ENCODE results near the gene GFPT1. TPM values are rescaled to one million over a fixed set of nuclear protein-coding genes. Genes with fewer than 3 reads are reported as not detected.

GFPT1 gene
- total RNA-seq, 4 donors from 2014 or later, result 15.3 to 40.4 (median 28.2) TPM

- peak overlapping the region; percentile 96 to 98 for H3K4me3 ChIP-seq
- H3K27ac ChIP-seq, result peak overlapping the region in 2 of 4 donors; percentile 87 to 95
These were observed 1.4 kb downstream of the GFPT1 start for GRCh38 chr2:69385443-69386151.

GRCh38 chr2:69384618-69385081 lies 2.4 kb downstream of the GFPT1 start:
- H3K4me1 ChIP-seq, result peaks cover 0 to 64% (median 0%) of the 10 kb centered on the region in 3 donors

More at GRCh38 chr2:69385443-69386151, 1.4 kb downstream of the GFPT1 start:
- no peak for TF ChIP-seq EP300 (IDR thresholded peaks at IDR 0.05)
- TF ChIP-seq POLR2A (IDR thresholded peaks at IDR 0.05), result no peak
- no peak for TF ChIP-seq CTCF (IDR thresholded peaks at IDR 0.05)
- TF ChIP-seq POLR2AphosphoS5 (IDR thresholded peaks at IDR 0.05), result no peak
- WGBS, 2 donors (ENCODE audit: low coverage in 1 of 2), result 38 to 49% methylated on average over 6 to 8 of the region's 8 CpGs
- H3K4me1 ChIP-seq, result peaks cover 0 to 64% (median 0%) of the 10 kb centered on the region in 3 donors
- no peaks in the 10 kb centered on the region for H3K27me3 ChIP-seq
- no peak for ATAC-seq
- no peaks in the 10 kb centered on the region for H3K9me3 ChIP-seq
- H3K36me3 ChIP-seq, result no peaks in the 10 kb centered on the region

GRCh38 chr2:69383176-69383812 lies 3.7 kb downstream of the GFPT1 start:
- 94 to 97% methylated on average over 7 of the region's 7 CpGs for WGBS, 2 donors (ENCODE audit: low coverage in 1 of 2)
- Histone ChIP-seq H3K36me3 (no peaks in the 10 kb centered on the region), H3K9me3 (no peaks in the 10 kb centered on the region), H3K27me3 (no peaks in the 10 kb centered on the region), H3K27ac (no peak overlapping the region), H3K4me1 (peaks cover 0 to 64% (median 0%) of the 10 kb centered on the region in 3 donors), H3K4me3 (no peak overlapping the region)
- TF ChIP-seq EP300 (IDR thresholded peaks at IDR 0.05) (no peak), POLR2A (IDR thresholded peaks at IDR 0.05) (no peak), POLR2AphosphoS5 (IDR thresholded peaks at IDR 0.05) (no peak), CTCF (IDR thresholded peaks at IDR 0.05) (no peak)
- ATAC-seq, result no peak

More at GRCh38 chr2:69384618-69385081, 2.4 kb downstream of the GFPT1 start:
- H3K36me3 ChIP-seq, result no peaks in the 10 kb centered on the region
- H3K27me3 ChIP-seq, result no peaks in the 10 kb centered on the region
- no peak for ATAC-seq
- 87% methylated on average over 3 of the region's 5 CpGs; no CpG with 5 or more reads in 1 of the 2 donors for WGBS, 2 donors (ENCODE audit: low coverage in 1 of 2)
- no peak overlapping the region for H3K4me3 ChIP-seq
- no peak for TF ChIP-seq CTCF (IDR thresholded peaks at IDR 0.05)
- TF ChIP-seq POLR2A (IDR thresholded peaks at IDR 0.05), result no peak
- TF ChIP-seq EP300 (IDR thresholded peaks at IDR 0.05), result no peak
- no peak for TF ChIP-seq POLR2AphosphoS5 (IDR thresholded peaks at IDR 0.05)
- H3K27ac ChIP-seq, result no peak overlapping the region
- no peaks in the 10 kb centered on the region for H3K9me3 ChIP-seq

- WGBS, 2 donors (ENCODE audit: low coverage in 1 of 2), result 76 to 79% methylated on average over 2 of the region's 2 CpGs
- H3K27me3 ChIP-seq, result no peaks in the 10 kb centered on the region
- ATAC-seq, result no peak
- H3K4me3 ChIP-seq, result no peak overlapping the region
- H3K36me3 ChIP-seq, result no peaks in the 10 kb centered on the region
- no peak overlapping the region for H3K27ac ChIP-seq
- H3K4me1 ChIP-seq, result peaks cover 0 to 57% (median 0%) of the 10 kb centered on the region in 3 donors
- TF ChIP-seq CTCF (IDR thresholded peaks at IDR 0.05) (no peak), POLR2AphosphoS5 (IDR thresholded peaks at IDR 0.05) (no peak)
- no peaks in the 10 kb centered on the region for H3K9me3 ChIP-seq
These were observed 4.5 kb downstream of the GFPT1 start for GRCh38 chr2:69382547-69382946.
